PC-3 (cell line): ENCODE measurements around the gene RTN4RL1. TPM values are rescaled to one million over a fixed set of nuclear protein-coding genes. Genes with fewer than 3 reads are reported as not detected.

Experiments
- ATAC-seq: fragments of 200-7000 bp; cut with Tn5 transposase; 2 replicates; pipeline ENCODE4 v1.9.1; 2020; ENCODE audit warnings: mild to moderate bottlenecking, moderate library complexity
- BruUV-seq: library from RNA; stranded (reverse); fragments of 400-500 nt; replicated peaks from 2 replicates; lab custom pipeline; 2021; lab: Mats Ljungman, UMichigan
- CTCF ChIA-PET: fragments of 300-600 bp; sonication (Branson Sonifier 250); formaldehyde crosslinking; loops from one replicate; lab custom pipeline; 2022; ENCODE audit warnings: antibody characterized with exemption; lab: Charles Lee
- POLR2A ChIA-PET: fragments of 300-600 bp; sonication (Branson Sonifier 250); formaldehyde crosslinking; loops from one replicate; lab custom pipeline; 2022; ENCODE audit warnings: antibody characterized with exemption; ENCODE audit not compliant: unreplicated experiment; lab: Charles Lee
- DNase-seq: peaks from one replicate; pipeline ENCODE4 v3.0.0-alpha.2; 2015
- H2AFZ ChIP-seq: fragments of 300-600 bp; sonication (generic); 2 replicates; pipeline ENCODE4 v1.6.0; 2016; ENCODE audit warnings: antibody characterized with exemption, low read length
- H3F3A ChIP-seq: fragments of 300-600 bp; sonication (generic); one replicate; pipeline ENCODE4 v1.6.0; 2017; ENCODE audit warnings: antibody characterized with exemption, low read length, control low read depth, mild to moderate bottlenecking; ENCODE audit not compliant: unreplicated experiment
- H3K27ac ChIP-seq: fragments of 300-600 bp; sonication (generic); 2 replicates; pipeline ENCODE4 v1.5.1; 2016; ENCODE audit warnings: mild to moderate bottlenecking, low read length
- H3K27me3 ChIP-seq: fragments of 300-600 bp; sonication (generic); 2 replicates; pipeline ENCODE4 v1.6.1; 2016; ENCODE audit warnings: low read length, mixed read lengths
- H3K36me3 ChIP-seq: fragments of 300-600 bp; sonication (generic); 2 replicates; pipeline ENCODE4 v1.6.1; 2016; ENCODE audit warnings: low read depth, mixed run types, low read length, mixed read lengths
- H3K4me1 ChIP-seq: fragments of 300-600 bp; sonication (generic); 2 replicates; pipeline ENCODE4 v1.5.1; 2016; ENCODE audit warnings: low read length; ENCODE audit not compliant: insufficient read depth
- H3K4me2 ChIP-seq: fragments of 300-600 bp; sonication (generic); 2 replicates; pipeline ENCODE4 v1.6.0; 2016; ENCODE audit warnings: low read length
- H3K4me3 ChIP-seq: fragments of 300-600 bp; sonication (generic); 2 replicates; pipeline ENCODE4 v1.5.1; 2016; ENCODE audit warnings: mild to moderate bottlenecking, low read length, mixed read lengths
- H3K79me2 ChIP-seq: fragments of 300-600 bp; sonication (generic); 2 replicates; pipeline ENCODE4 v1.6.1; 2017; ENCODE audit warnings: low read length, mixed read lengths
- H3K9ac ChIP-seq: fragments of 300-600 bp; sonication (generic); 2 replicates; pipeline ENCODE4 v1.6.0; 2016; ENCODE audit warnings: mild to moderate bottlenecking, low read length
- H3K9me2 ChIP-seq: fragments of 300-600 bp; sonication (generic); replicated peaks from 2 replicates; pipeline ENCODE4 v1.6.1; 2016; ENCODE audit warnings: mixed run types, low read length, mixed read lengths
- H3K9me3 ChIP-seq: fragments of 300-600 bp; sonication (generic); 2 replicates; pipeline ENCODE4 v1.6.1; 2016; ENCODE audit warnings: low read length, mixed read lengths
- H4K20me1 ChIP-seq: fragments of 300-600 bp; sonication (generic); 2 replicates; pipeline ENCODE4 v1.6.1; 2016; ENCODE audit warnings: low read length, mixed read lengths
- CTCF ChIP-seq: fragments of 300-600 bp; sonication (generic); conservative IDR thresholded peaks from 2 replicates; pipeline ENCODE4 v1.5.1; 2017; ENCODE audit warnings: antibody characterized with exemption, low read depth, mild to moderate bottlenecking, low read length
- EZH2 ChIP-seq: fragments of 300-600 bp; sonication (generic); IDR thresholded peaks from one replicate; pipeline ENCODE4 v1.6.1; 2017; ENCODE audit warnings: antibody characterized with exemption, mild to moderate bottlenecking, low read length; ENCODE audit not compliant: unreplicated experiment
- EZH2phosphoT487 ChIP-seq: fragments of 300-600 bp; sonication (generic); IDR thresholded peaks from 2 replicates; pipeline ENCODE4 v1.6.1; 2018; ENCODE audit warnings: mild to moderate bottlenecking, antibody characterized with exemption, low read length, borderline replicate concordance
- intact Hi-C: fragments of 100-400 bp; cut with micrococcal nuclease; formaldehyde crosslinking; loops from 2 replicates; pipeline ENCODE4 v1.9.0; 2023
- total RNA-seq: library from RNA; depleted of rRNA; stranded (reverse); fragments of >200 nt; gene quantifications from 2 replicates; pipeline ENCODE4 v1.2.3, GENCODE V29; 2014

RTN4RL1 gene
- total RNA-seq, 1 experiment from 2014 or later, result 6.9 TPM

DNA sequence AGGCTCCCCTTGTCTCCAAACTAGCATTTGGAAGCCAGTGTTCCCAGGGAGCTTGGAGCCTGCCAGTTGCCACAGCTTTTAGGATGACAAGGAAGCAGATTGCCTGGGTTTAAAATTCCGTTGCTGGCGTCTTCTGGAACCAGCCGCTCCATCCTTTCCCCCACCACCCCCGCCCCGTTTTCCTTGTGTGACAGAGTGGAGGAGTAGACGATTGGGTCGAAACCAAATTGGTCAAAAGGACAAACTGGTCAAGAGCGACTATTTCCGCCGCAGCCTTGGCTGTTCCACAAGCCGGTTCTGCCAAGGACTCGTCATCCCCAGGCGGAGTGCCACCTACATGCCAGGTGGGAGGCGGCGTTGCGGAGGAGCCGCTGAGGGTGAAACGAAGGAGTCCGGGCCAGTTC lies 104.2 kb downstream of the RTN4RL1 start:
- intact Hi-C loops, result no loop called here
- no peak overlapping the region for H3K9ac ChIP-seq
- H3K4me2 ChIP-seq, result no peak overlapping the region
- H3K4me1 ChIP-seq, result no peaks in the 10 kb centered on the region
- ChIA-PET CTCF (no interaction called here), POLR2A (no interaction called here)
- no peaks in the 10 kb centered on the region for H3K27me3 ChIP-seq
- no peaks in the 10 kb centered on the region for H3K9me3 ChIP-seq
- ATAC-seq, result no peak
- H3K36me3 ChIP-seq, result no peaks in the 10 kb centered on the region
- no peaks in the 10 kb centered on the region for H4K20me1 ChIP-seq
- H3K4me3 ChIP-seq, result no peak overlapping the region
- H3F3A ChIP-seq, result no peaks in the 10 kb centered on the region
- no peaks in the 10 kb centered on the region for H3K9me2 ChIP-seq
- DNase-seq, result no peak
- H3K79me2 ChIP-seq, result no peaks in the 10 kb centered on the region
- no peak for TF ChIP-seq EZH2phosphoT487
- TF ChIP-seq CTCF, result no peak
- no peak for TF ChIP-seq EZH2
- BruUV-seq, result no TSS peak
- H3K27ac ChIP-seq, result no peak overlapping the region
- no peak overlapping the region for H2AFZ ChIP-seq

DNA sequence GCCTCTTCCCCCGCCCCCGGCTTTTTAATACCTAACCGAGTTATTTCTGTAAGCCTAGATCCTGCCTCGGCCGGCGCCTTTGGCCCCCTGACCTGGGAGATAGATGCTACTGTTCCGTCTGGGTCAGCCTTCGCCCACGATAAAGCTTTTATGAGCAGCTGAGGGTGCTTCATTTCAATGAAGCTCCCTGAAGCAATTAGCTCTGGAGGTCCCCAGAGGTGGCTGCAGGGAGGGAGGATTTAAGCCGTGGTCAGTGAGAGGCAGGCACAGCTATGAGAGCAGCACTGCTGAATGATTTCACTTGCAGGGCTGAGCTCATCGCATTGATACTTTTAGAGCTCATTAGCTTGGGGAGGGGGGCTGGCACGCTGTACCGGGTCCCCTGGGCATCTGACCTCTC lies 105.9 kb downstream of the RTN4RL1 start:
- no peak for DNase-seq
- Histone ChIP-seq H4K20me1 (no peaks in the 10 kb centered on the region), H3K9me2 (no peaks in the 10 kb centered on the region), H3K36me3 (no peaks in the 10 kb centered on the region), H3K9me3 (no peaks in the 10 kb centered on the region), H3K4me1 (no peaks in the 10 kb centered on the region), H3K4me3 (no peak overlapping the region), H3K79me2 (no peaks in the 10 kb centered on the region), H3K9ac (no peak overlapping the region), H3F3A (no peaks in the 10 kb centered on the region), H3K4me2 (no peak overlapping the region), H3K27ac (no peak overlapping the region), H3K27me3 (no peaks in the 10 kb centered on the region), H2AFZ (no peak overlapping the region)
- ChIA-PET CTCF (no interaction called here), POLR2A (no interaction called here)
- intact Hi-C loops, result no loop called here
- BruUV-seq, result no TSS peak
- no peak for TF ChIP-seq CTCF
- no peak for TF ChIP-seq EZH2phosphoT487
- TF ChIP-seq EZH2, result no peak
- ATAC-seq, result no peak

GRCh38 chr17:1918346-1919162 lies 106.6 kb downstream of the RTN4RL1 start:
- H3K9ac ChIP-seq, result no peak overlapping the region
- intact Hi-C loops, result no loop called here
- DNase-seq (no peak), ATAC-seq (no peak)
- no peaks in the 10 kb centered on the region for H3K79me2 ChIP-seq
- H2AFZ ChIP-seq, result no peak overlapping the region
- H4K20me1 ChIP-seq, result no peaks in the 10 kb centered on the region
- no peak overlapping the region for H3K4me3 ChIP-seq
- CTCF ChIA-PET, result no interaction called here
- no peak for TF ChIP-seq EZH2phosphoT487
- no peak for TF ChIP-seq EZH2
- TF ChIP-seq CTCF, result no peak
- no peak overlapping the region for H3K4me2 ChIP-seq
- H3K4me1 ChIP-seq, result no peaks in the 10 kb centered on the region
- H3K9me2 ChIP-seq, result no peaks in the 10 kb centered on the region
- no peak overlapping the region for H3K27ac ChIP-seq
- POLR2A ChIA-PET, result no interaction called here
- no TSS peak for BruUV-seq
- H3K27me3 ChIP-seq, result no peaks in the 10 kb centered on the region
- H3F3A ChIP-seq, result no peaks in the 10 kb centered on the region
- no peaks in the 10 kb centered on the region for H3K9me3 ChIP-seq
- H3K36me3 ChIP-seq, result no peaks in the 10 kb centered on the region
